Measurements from ENCODE around the gene KNDC1.
A peak's percentile ranks its signal among the peaks of the same experiment; 100 is the strongest.
"Not testable (repeated sequence)": the region's sequence is repeated elsewhere in the genome, so short reads cannot be mapped to it uniquely, and the experiment has no call there.

The KNDC1 gene

GRCh38 chr10:133129859-133130495, 30.0 kb upstream of the KNDC1 start:
- no peaks in the 10 kb centered on the region for H3K36me3 Mint-ChIP-seq
- ATAC-seq (ENCODE audit: low read depth), result no peak
- H3K4me1 Mint-ChIP-seq, result peaks cover 15% of the 10 kb centered on the region
- H3K9me3 Mint-ChIP-seq, result no peaks in the 10 kb centered on the region
- H3K27me3 Mint-ChIP-seq, result peaks cover 10% of the 10 kb centered on the region
- H3K4me3 Mint-ChIP-seq, result no peak overlapping the region
- H3K27ac Mint-ChIP-seq, result no peak overlapping the region
- DNase-seq (ENCODE audit: low spot score in 2 of 2), result no peak

- peaks cover 15% of the 10 kb centered on the region for H3K4me1 Mint-ChIP-seq
- no peak overlapping the region for H3K27ac Mint-ChIP-seq
- no peak overlapping the region for H3K4me3 Mint-ChIP-seq
- no peak for ATAC-seq (ENCODE audit: low read depth)
- H3K9me3 Mint-ChIP-seq, result no peaks in the 10 kb centered on the region
- DNase-seq (ENCODE audit: low spot score in 2 of 2), result no peak
- H3K36me3 Mint-ChIP-seq, result no peaks in the 10 kb centered on the region
- H3K27me3 Mint-ChIP-seq, result peaks cover 11% of the 10 kb centered on the region
Measured at GRCh38 chr10:133130602-133131001, 29.4 kb upstream of the KNDC1 start.

GRCh38 chr10:133131053-133131452, 29.0 kb upstream of the KNDC1 start:
- no peaks in the 10 kb centered on the region for H3K36me3 Mint-ChIP-seq
- peaks cover 11% of the 10 kb centered on the region for H3K27me3 Mint-ChIP-seq
- H3K4me1 Mint-ChIP-seq, result peaks cover 15% of the 10 kb centered on the region
- DNase-seq (ENCODE audit: low spot score in 2 of 2) (no peak), ATAC-seq (ENCODE audit: low read depth) (no peak)
- H3K4me3 Mint-ChIP-seq, result no peak overlapping the region
- H3K27ac Mint-ChIP-seq, result no peak overlapping the region
- no peaks in the 10 kb centered on the region for H3K9me3 Mint-ChIP-seq

GRCh38 chr10:133131734-133132472, 28.1 kb upstream of the KNDC1 start:
- H3K4me3 Mint-ChIP-seq, result no peak overlapping the region
- H3K27me3 Mint-ChIP-seq, result peaks cover 11% of the 10 kb centered on the region
- H3K4me1 Mint-ChIP-seq, result peaks cover 15% of the 10 kb centered on the region
- no peaks in the 10 kb centered on the region for H3K9me3 Mint-ChIP-seq
- no peak overlapping the region for H3K27ac Mint-ChIP-seq
- ATAC-seq (ENCODE audit: low read depth) (peak; percentile 59), DNase-seq (ENCODE audit: low spot score in 2 of 2) (no peak)
- H3K36me3 Mint-ChIP-seq, result no peaks in the 10 kb centered on the region

- Mint-ChIP-seq H3K27me3 (peaks cover 11% of the 10 kb centered on the region), H3K4me1 (peaks cover 15% of the 10 kb centered on the region), H3K36me3 (no peaks in the 10 kb centered on the region), H3K4me3 (no peak overlapping the region), H3K9me3 (no peaks in the 10 kb centered on the region), H3K27ac (no peak overlapping the region)
- DNase-seq (ENCODE audit: low spot score in 2 of 2) (no peak), ATAC-seq (ENCODE audit: low read depth) (no peak)
Measured at GRCh38 chr10:133132473-133133291, 27.3 kb upstream of the KNDC1 start.

GRCh38 chr10:133133471-133134231, 26.4 kb upstream of the KNDC1 start:
- peaks cover 15% of the 10 kb centered on the region for H3K4me1 Mint-ChIP-seq
- no peaks in the 10 kb centered on the region for H3K36me3 Mint-ChIP-seq
- peak in 1 of 2 donors; percentile 9 for DNase-seq (ENCODE audit: low spot score in 2 of 2)
- ATAC-seq (ENCODE audit: low read depth), result no peak
- no peak overlapping the region for H3K27ac Mint-ChIP-seq
- peaks cover 11% of the 10 kb centered on the region for H3K27me3 Mint-ChIP-seq
- H3K9me3 Mint-ChIP-seq, result no peaks in the 10 kb centered on the region
- H3K4me3 Mint-ChIP-seq, result no peak overlapping the region

GRCh38 chr10:133134411-133135115, 25.5 kb upstream of the KNDC1 start:
- Mint-ChIP-seq H3K4me3 (peak overlapping the region; percentile 37), H3K4me1 (peaks cover 15% of the 10 kb centered on the region), H3K36me3 (no peaks in the 10 kb centered on the region), H3K9me3 (no peaks in the 10 kb centered on the region), H3K27me3 (peaks cover 11% of the 10 kb centered on the region), H3K27ac (no peak overlapping the region)
- DNase-seq (ENCODE audit: low spot score in 2 of 2), result peak in 1 of 2 donors; percentile 8
- ATAC-seq (ENCODE audit: low read depth), result peak; percentile 31

GRCh38 chr10:133135116-133135465, 24.9 kb upstream of the KNDC1 start:
- ATAC-seq (ENCODE audit: low read depth) (peak; percentile 37), DNase-seq (ENCODE audit: low spot score in 2 of 2) (no peak)
- peaks cover 11% of the 10 kb centered on the region for H3K27me3 Mint-ChIP-seq
- H3K36me3 Mint-ChIP-seq, result no peaks in the 10 kb centered on the region
- peaks cover 15% of the 10 kb centered on the region for H3K4me1 Mint-ChIP-seq
- peak overlapping the region; percentile 37 for H3K4me3 Mint-ChIP-seq
- no peaks in the 10 kb centered on the region for H3K9me3 Mint-ChIP-seq
- no peak overlapping the region for H3K27ac Mint-ChIP-seq

- not testable (repeated sequence) for H3K4me3 Mint-ChIP-seq, H3K9me3 Mint-ChIP-seq
- peaks cover 16% of the 10 kb centered on the region for H3K27me3 Mint-ChIP-seq
Measured at GRCh38 chr10:133137486-133138145, 22.4 kb upstream of the KNDC1 start.

GRCh38 chr10:133139551-133140065, 20.4 kb upstream of the KNDC1 start:
- DNase-seq (ENCODE audit: low spot score in 2 of 2) (no peak), ATAC-seq (ENCODE audit: low read depth) (no peak)
- H3K4me3 Mint-ChIP-seq, result no peak overlapping the region
- H3K4me1 Mint-ChIP-seq, result peaks cover 14% of the 10 kb centered on the region
- no peaks in the 10 kb centered on the region for H3K9me3 Mint-ChIP-seq
- peaks cover 13% of the 10 kb centered on the region for H3K27me3 Mint-ChIP-seq
- no peak overlapping the region for H3K27ac Mint-ChIP-seq
- H3K36me3 Mint-ChIP-seq, result no peaks in the 10 kb centered on the region

More at GRCh38 chr10:133137486-133138145, 22.4 kb upstream of the KNDC1 start:
- H3K4me1 Mint-ChIP-seq; H3K36me3 Mint-ChIP-seq; H3K27ac Mint-ChIP-seq; ATAC-seq (ENCODE audit: low read depth): not testable (repeated sequence)
- peak in 1 of 2 donors; percentile 9 for DNase-seq (ENCODE audit: low spot score in 2 of 2)

- no peaks in the 10 kb centered on the region for H3K9me3 Mint-ChIP-seq
- H3K4me1 Mint-ChIP-seq, result peaks cover 9% of the 10 kb centered on the region
- H3K27me3 Mint-ChIP-seq, result peaks cover 15% of the 10 kb centered on the region
- no peak overlapping the region for H3K27ac Mint-ChIP-seq
- H3K4me3 Mint-ChIP-seq, result no peak overlapping the region
- ATAC-seq (ENCODE audit: low read depth) (no peak), DNase-seq (ENCODE audit: low spot score in 2 of 2) (peak in 1 of 2 donors; percentile 9)
- no peaks in the 10 kb centered on the region for H3K36me3 Mint-ChIP-seq
Measured at GRCh38 chr10:133140417-133141143, 19.4 kb upstream of the KNDC1 start.

Data from memory B cell (primary cell).